Activated T-cell treated with anti-CD3 and anti-CD28 coated beads for 1 hour (primary cell): Measurements from ENCODE around the gene SHROOM4.

ENCODE experiments used
- DNase-seq: peaks from one replicate; pipeline ENCODE4 v3.0.0-alpha.2; 2020; ENCODE audit warnings: low read depth

The SHROOM4 gene

DNA sequence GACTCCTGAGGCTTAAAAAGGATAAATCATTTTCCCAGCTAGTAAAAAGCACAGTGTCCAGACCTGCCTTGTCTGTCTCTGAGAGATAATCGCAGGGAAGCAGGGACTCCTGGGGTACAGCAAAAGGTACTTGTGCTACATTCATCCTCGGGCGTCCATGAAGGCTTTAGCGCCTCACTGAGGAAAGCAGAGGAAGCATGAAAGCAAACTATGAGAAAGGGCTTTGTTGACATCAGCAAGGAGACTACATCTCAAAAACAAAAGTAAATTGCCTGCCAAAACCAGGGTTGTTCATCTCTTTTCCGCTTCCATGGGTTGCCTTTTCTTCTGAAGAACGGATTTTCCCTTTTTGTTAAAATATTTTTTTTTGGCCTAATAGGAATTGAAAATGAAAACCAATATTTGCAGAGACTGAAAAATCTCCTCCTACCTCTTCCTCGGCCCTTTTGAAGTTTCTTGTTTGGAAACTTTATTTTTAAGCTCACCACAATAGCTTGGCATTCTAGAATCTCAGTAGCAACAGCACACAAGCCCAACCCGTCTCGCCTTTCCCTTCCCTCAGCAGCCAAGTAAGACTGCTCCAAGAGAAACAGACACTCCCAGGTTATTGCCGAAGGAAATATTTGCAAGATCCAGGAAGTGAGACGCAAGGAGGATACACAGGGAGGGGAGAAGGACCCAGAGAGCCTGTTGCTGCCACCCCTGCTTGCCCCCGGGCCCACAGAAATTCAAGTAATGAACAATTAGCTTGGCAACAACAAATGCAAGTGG lies 195.0 kb downstream of the SHROOM4 start:
- DNase-seq: no peak

DNA sequence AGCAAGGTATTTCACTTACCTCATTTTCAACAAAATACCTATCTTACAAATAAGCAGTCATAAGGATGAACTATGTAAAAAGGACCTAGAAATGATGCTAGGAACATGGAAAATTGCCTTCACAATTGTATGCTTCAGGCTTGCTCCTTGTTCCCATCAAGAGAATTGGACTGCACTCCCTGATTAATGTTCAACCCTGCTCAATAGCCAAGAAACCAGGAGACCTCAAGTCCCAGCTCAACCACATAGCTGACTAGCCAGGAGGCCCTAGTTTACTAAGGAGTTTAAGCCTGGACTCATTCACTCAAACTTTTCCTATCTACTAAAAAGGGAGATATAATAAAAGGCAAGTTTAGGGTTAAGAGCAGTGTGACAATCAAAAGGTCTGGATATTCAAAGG lies 196.8 kb downstream of the SHROOM4 start:
- DNase-seq: no peak

- no peak for DNase-seq
Measured at GRCh38 chrX:50615570-50616158, 198.3 kb downstream of the SHROOM4 start.

- DNase-seq: no peak
Measured at GRCh38 chrX:50614460-50614859, 199.5 kb downstream of the SHROOM4 start.

GRCh38 chrX:50613846-50614245 lies 200.1 kb downstream of the SHROOM4 start:
- DNase-seq: no peak

DNA sequence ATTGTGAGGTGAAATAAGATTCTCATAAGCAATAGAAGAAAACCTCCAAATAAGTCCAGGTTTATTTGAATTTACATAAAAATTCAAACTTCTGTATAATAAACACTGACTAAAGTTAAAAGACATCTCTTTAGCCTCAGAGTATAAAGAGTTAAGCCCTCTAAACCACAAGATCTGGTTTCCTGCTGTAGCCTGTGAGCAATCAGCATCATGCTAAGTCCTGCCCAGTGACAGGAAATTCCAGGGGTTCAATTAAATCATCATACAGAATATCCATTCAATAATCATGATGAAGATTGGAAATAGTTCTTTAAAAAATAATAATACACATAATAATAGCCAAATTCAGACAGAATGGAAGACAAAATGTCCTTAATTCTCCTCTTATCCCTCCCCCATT lies 204.2 kb downstream of the SHROOM4 start:
- no peak for DNase-seq

GRCh38 chrX:50606300-50606950 lies 207.6 kb downstream of the SHROOM4 start:
- no peak for DNase-seq

DNA sequence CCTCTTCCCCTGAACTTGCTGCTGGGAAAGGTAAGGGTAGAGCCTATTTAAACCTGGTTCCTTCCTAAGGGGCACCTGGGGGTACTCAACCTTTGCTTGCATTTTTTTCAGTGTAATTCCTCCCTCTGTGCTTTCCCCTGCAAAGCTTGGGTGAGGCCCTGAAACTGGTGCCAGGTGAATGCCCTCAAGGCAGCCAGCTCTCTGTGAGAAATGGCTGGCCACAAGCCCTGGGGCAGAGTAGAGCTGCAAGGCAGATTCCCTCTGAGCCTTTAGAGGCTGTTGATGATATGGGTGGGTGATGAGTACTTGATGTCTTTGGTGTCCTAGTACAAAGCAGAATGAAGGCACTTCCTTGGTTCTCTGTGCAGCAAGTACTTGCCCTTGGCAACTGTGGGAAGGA lies 217.9 kb downstream of the SHROOM4 start:
- DNase-seq: no peak

DNA sequence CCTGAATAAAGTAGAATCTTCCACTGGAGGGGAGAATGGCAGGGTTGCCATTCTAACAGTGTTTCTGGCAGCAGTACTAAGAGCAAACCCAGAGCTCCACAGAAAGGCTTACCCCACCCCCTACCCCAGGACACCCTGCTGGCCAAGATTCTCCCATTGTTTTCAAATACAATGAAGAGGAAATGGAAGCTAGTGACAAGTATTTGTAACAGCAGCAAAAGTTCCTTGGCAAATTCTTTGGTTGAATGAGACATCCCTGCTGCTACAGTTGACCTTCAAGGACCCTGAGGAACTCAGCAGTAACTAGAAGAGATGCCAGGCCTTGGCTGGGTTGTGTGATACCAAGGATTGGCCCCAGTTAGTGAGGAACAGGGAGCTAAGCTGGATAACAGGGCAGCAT lies 219.2 kb downstream of the SHROOM4 start:
- no peak for DNase-seq

- DNase-seq: no peak
Measured at GRCh38 chrX:50586980-50587379, 227.0 kb downstream of the SHROOM4 start.

- no peak for DNase-seq
Measured at GRCh38 chrX:50586407-50586806, 227.6 kb downstream of the SHROOM4 start.

DNA sequence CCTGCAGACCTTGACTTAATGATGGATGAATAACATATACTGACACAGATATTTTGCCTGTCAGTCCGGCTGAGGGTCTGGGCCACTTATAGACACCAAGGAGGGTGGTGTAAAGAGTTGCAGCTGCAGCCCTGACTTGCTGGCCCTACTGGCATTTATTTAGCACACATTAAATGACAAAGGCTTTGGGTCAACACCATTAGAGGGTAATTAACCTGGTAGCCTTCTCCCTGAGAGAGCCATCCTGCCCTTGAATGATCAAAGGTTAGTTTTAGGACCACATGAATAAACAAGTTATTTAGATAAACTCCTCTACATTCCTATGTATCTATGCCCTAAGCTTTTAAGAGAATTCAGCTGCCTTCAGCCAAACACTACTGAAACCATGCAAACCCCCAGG lies 232.6 kb downstream of the SHROOM4 start:
- no peak for DNase-seq

- peak; percentile 2 for DNase-seq
Measured at GRCh38 chrX:50579955-50580354, 234.0 kb downstream of the SHROOM4 start.

GRCh38 chrX:50577326-50577725 lies 236.7 kb downstream of the SHROOM4 start:
- no peak for DNase-seq

DNA sequence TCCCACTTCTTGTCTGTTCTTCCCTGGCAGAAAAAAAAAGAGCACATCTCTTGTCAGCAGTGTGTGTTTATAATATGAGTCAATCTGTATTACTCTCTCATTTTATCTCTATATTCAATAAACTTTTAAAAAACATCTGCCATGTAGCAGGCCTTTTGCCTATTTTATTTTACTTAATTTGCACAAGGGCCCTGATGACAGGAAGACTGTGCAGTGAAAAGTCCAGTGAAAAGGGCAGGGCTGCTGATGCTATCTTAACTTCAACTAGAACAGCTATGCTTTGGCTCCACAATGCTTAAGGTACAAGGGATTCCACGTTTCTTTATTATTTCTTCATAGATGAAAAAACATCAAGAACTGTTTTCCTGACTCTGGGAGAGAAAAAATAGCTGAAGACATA lies 246.4 kb downstream of the SHROOM4 start:
- DNase-seq: no peak

DNA sequence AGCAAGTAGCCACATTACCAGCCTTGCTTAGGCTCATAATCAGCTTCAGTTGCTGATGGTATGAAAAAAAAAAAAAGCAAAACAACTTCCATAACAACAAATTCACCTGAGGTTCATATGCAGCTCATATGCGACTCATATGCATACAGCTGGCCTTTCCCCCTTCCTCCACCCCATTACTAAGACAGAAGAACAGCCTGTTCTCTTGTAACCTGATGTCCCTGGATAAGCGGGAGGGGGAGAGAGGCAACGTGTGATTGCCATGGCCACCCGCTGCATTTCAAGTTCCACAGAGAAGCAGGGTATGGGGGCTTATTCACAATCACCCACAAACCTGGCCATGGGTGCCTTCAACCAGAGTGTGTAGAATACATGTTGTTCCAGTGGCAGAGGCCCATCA lies 248.3 kb downstream of the SHROOM4 start:
- no peak for DNase-seq
